ENCODE measurements around the gene TTC28. TPM values are rescaled to one million over a fixed set of nuclear protein-coding genes. Genes with fewer than 3 reads are reported as not detected.

The TTC28 gene
- total and polyA plus RNA-seq, 10 of the 15 experiments (the other 5 are each of a cell fraction or from before 2014, with no cell fraction given) = 0.15 to 8.4 (median 1.4) TPM

DNA sequence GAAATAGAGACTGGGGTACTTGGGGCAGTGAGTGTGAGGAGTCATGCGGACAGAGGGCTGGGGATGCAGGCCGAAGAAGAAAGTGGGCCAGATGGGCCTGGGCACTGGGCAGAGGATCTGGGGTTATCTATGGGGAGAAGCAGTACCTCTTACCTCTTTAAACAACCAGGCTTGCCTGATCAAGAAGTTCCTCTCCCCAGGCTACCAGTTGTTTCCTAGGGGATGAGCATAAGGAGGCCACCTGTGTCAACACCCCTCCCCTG is 662.2 kb downstream of the TTC28 start:
- no peak for DNase-seq (ENCODE audit: low read depth, low spot score)
- intact Hi-C loops (cut with micrococcal nuclease; ENCODE audit: unreplicated experiment) = loop anchor here (10.0 kb wide), 1 partner anchor 807 kb away; no protein-coding TSS in a partner anchor
- in situ Hi-C loops (cut with MboI) = loop anchor here (25.0 kb wide), 1 partner anchor 1255 kb away; no protein-coding TSS in a partner anchor
- WGBS (ENCODE audit: insufficient coverage, insufficient replicate concordance, low lambda C conversion rate, missing lambda C conversion rate) = 52% methylated on average over 2 of the region's 2 CpGs
- no peak for FAIRE-seq
- Histone ChIP-seq H4K20me1 (ENCODE audit: control insufficient read depth, insufficient read depth) (no peaks in the 10 kb centered on the region), H3K79me2 (ENCODE audit: control insufficient read depth, insufficient read depth, low read length) (no peaks in the 10 kb centered on the region), H3K4me2 (ENCODE audit: control insufficient read depth, insufficient read depth) (no peak overlapping the region), H3K36me3 (ENCODE audit: control insufficient read depth in 2 of 2, insufficient read depth in 2 of 2, low read length in 1 of 2) (no peaks in the 10 kb centered on the region), H3K9me3 (replicated peaks; ENCODE audit: control insufficient read depth, insufficient read depth, low read length) (no peaks in the 10 kb centered on the region), H3K4me1 (ENCODE audit: control insufficient read depth, insufficient read depth, low read length) (no peaks in the 10 kb centered on the region), H3K27ac (ENCODE audit: control insufficient read depth, insufficient read depth) (no peak overlapping the region), H2AFZ (ENCODE audit: control insufficient read depth, low read depth, low read length) (no peak overlapping the region), H3K4me3 (no peak overlapping the region), H3K27me3 (replicated peaks in 1 of 2; ENCODE audit: control insufficient read depth in 2 of 2, insufficient read depth in 2 of 2, low read length in 1 of 2) (no peaks in the 10 kb centered on the region), H3K9ac (ENCODE audit: control insufficient read depth, insufficient read depth, low read length) (no peak overlapping the region)
- TF ChIP-seq TBL1XR1 (IDR thresholded peaks at IDR 0.05; ENCODE audit: low read depth, low read length) (no peak), BMI1 (IDR thresholded peaks at IDR 0.05; ENCODE audit: borderline replicate concordance) (no peak)
- TF ChIP-seq, protein P1, sequence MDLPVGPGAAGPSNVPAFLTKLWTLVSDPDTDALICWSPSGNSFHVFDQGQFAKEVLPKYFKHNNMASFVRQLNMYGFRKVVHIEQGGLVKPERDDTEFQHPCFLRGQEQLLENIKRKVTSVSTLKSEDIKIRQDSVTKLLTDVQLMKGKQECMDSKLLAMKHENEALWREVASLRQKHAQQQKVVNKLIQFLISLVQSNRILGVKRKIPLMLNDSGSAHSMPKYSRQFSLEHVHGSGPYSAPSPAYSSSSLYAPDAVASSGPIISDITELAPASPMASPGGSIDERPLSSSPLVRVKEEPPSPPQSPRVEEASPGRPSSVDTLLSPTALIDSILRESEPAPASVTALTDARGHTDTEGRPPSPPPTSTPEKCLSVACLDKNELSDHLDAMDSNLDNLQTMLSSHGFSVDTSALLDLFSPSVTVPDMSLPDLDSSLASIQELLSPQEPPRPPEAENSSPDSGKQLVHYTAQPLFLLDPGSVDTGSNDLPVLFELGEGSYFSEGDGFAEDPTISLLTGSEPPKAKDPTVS (IDR thresholded peaks at IDR 0.05; ENCODE audit: low read depth, low read length) = no peak
- SMC1A ChIA-PET (ENCODE audit: uncharacterized antibody, unreplicated experiment) = no interaction called here
- CTCF ChIA-PET = no interaction called here
- no TSS peak for BruUV-seq (replicated peaks)
- POLR2A ChIA-PET = no interaction called here
- RAD21 ChIA-PET (ENCODE audit: unreplicated experiment) = no interaction called here
- ATAC-seq = no peak

DNA sequence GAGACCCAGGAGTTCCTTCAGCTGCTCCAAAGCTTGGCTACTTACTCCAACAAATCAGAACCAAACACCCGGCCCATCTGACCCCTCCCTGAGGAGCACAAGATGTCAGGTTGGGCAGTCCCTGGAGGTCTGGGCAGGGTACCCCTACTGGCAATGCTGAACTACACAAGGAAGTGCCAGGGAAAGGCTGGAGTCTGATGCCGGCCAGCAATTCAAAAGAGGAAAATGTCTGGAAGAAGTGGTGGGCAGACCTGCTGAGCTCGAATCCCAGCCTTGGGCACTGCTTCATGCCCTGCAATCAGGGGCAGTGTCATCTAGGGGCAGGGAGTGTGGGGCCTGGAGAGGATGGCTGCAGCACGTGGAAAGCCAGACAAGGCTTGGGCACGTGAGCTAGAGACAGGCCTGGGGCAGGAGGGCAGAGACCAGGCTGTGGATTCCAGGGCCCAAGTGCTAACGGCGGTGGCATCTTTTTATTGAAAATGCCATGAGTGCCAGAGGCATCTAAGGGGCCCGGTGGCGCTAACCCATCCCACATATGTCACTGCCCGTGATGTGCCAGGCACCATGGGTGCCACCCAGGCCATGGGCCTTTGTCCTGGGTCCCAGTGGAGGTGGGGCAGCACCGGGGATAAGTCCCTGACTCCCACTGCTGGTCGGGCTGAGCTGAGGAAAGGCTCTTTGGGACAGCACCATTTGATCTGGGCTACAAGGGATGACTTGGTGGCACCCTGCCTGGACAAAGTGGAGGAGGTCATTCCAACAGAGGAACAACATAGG is 662.7 kb downstream of the TTC28 start:
- ChIA-PET POLR2A (no interaction called here), RAD21 (ENCODE audit: unreplicated experiment) (no interaction called here), SMC1A (ENCODE audit: uncharacterized antibody, unreplicated experiment) (no interaction called here), CTCF (interaction anchor here (0.5 to 1.5 kb wide), 2 partner anchors 135 to 1042 kb away, joined by 3 to 4 read pairs; no protein-coding TSS in a partner anchor)
- H3K4me3 ChIP-seq = no peak overlapping the region
- ATAC-seq = no peak
- no peak overlapping the region for H2AFZ ChIP-seq (ENCODE audit: control insufficient read depth, low read depth, low read length)
- H3K27ac ChIP-seq (ENCODE audit: control insufficient read depth, insufficient read depth) = no peak overlapping the region
- H3K9ac ChIP-seq (ENCODE audit: control insufficient read depth, insufficient read depth, low read length) = no peak overlapping the region
- no peaks in the 10 kb centered on the region for H4K20me1 ChIP-seq (ENCODE audit: control insufficient read depth, insufficient read depth)
- FAIRE-seq = no peak
- in situ Hi-C loops (cut with MboI) (loop anchor here (25.0 kb wide), 1 partner anchor 1255 kb away; no protein-coding TSS in a partner anchor), intact Hi-C loops (cut with micrococcal nuclease; ENCODE audit: unreplicated experiment) (loop anchor here (10.0 kb wide), 1 partner anchor 808 kb away; no protein-coding TSS in a partner anchor)
- H3K4me1 ChIP-seq (ENCODE audit: control insufficient read depth, insufficient read depth, low read length) = no peaks in the 10 kb centered on the region
- H3K36me3 ChIP-seq (ENCODE audit: control insufficient read depth in 2 of 2, insufficient read depth in 2 of 2, low read length in 1 of 2) = no peaks in the 10 kb centered on the region
- 31% methylated on average over 12 of the region's 12 CpGs for WGBS (ENCODE audit: insufficient coverage, insufficient replicate concordance, low lambda C conversion rate, missing lambda C conversion rate)
- BruUV-seq (replicated peaks) = no TSS peak
- DNase-seq (ENCODE audit: low read depth, low spot score) = no peak
- no peaks in the 10 kb centered on the region for H3K27me3 ChIP-seq (replicated peaks in 1 of 2; ENCODE audit: control insufficient read depth in 2 of 2, insufficient read depth in 2 of 2, low read length in 1 of 2)
- no peaks in the 10 kb centered on the region for H3K9me3 ChIP-seq (replicated peaks; ENCODE audit: control insufficient read depth, insufficient read depth, low read length)
- no peak overlapping the region for H3K4me2 ChIP-seq (ENCODE audit: control insufficient read depth, insufficient read depth)
- H3K79me2 ChIP-seq (ENCODE audit: control insufficient read depth, insufficient read depth, low read length) = no peaks in the 10 kb centered on the region
- TF ChIP-seq FOS (IDR thresholded peaks at IDR 0.05; ENCODE audit: borderline replicate concordance, extremely low read depth, insufficient read length) = no peak
- TF ChIP-seq SREBF2 (IDR thresholded peaks at IDR 0.05; ENCODE audit: low read length) = no peak
- TF ChIP-seq CREM (IDR thresholded peaks at IDR 0.05; ENCODE audit: low read depth) = no peak
- no peak for TF ChIP-seq BRCA1 (IDR thresholded peaks at IDR 0.05; ENCODE audit: low read depth, low read length)
- no peak for TF ChIP-seq MYB (IDR thresholded peaks at IDR 0.05; ENCODE audit: borderline replicate concordance, low read depth, low read length)
- no peak for TF ChIP-seq ZBED1 (IDR thresholded peaks at IDR 0.05; ENCODE audit: borderline replicate concordance)
- TF ChIP-seq ATF7 (IDR thresholded peaks at IDR 0.05; ENCODE audit: low read depth) = no peak
- TF ChIP-seq, protein P2, sequence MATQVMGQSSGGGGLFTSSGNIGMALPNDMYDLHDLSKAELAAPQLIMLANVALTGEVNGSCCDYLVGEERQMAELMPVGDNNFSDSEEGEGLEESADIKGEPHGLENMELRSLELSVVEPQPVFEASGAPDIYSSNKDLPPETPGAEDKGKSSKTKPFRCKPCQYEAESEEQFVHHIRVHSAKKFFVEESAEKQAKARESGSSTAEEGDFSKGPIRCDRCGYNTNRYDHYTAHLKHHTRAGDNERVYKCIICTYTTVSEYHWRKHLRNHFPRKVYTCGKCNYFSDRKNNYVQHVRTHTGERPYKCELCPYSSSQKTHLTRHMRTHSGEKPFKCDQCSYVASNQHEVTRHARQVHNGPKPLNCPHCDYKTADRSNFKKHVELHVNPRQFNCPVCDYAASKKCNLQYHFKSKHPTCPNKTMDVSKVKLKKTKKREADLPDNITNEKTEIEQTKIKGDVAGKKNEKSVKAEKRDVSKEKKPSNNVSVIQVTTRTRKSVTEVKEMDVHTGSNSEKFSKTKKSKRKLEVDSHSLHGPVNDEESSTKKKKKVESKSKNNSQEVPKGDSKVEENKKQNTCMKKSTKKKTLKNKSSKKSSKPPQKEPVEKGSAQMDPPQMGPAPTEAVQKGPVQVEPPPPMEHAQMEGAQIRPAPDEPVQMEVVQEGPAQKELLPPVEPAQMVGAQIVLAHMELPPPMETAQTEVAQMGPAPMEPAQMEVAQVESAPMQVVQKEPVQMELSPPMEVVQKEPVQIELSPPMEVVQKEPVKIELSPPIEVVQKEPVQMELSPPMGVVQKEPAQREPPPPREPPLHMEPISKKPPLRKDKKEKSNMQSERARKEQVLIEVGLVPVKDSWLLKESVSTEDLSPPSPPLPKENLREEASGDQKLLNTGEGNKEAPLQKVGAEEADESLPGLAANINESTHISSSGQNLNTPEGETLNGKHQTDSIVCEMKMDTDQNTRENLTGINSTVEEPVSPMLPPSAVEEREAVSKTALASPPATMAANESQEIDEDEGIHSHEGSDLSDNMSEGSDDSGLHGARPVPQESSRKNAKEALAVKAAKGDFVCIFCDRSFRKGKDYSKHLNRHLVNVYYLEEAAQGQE (IDR thresholded peaks at IDR 0.05; ENCODE audit: low read depth, low read length) = no peak

Data from GM12878 (cell line).